ENCODE results near the gene MPL.
A peak's percentile ranks its signal among the peaks of the same experiment; 100 is the strongest.

Gene MPL

DNA sequence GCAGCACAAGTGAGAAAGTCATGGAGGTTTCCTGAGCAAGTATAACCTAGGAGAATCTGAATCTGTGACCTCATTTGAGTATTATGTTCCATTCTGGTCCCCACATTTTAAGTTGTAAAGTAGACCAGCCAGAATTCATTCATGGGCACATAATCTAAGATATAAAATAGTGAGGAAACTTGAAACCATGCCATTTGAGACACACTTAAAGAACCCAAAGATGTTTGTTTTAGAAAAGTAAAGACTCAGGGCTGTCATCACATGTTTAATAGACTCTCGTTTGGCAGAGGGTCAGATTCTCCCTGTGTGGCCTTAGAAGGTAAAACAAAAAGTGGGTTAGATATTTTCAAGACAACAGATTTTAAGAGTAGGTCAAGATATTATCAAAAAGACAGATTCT, 58.4 kb downstream of the MPL start (continued):
- TF ChIP-seq ZNF629 (tag by site-specific recombination; IDR thresholded peaks at IDR 0.05), result peak; percentile 48; the same call in 1 of the 2 replicates
- no peak for TF ChIP-seq SP2 (tag by site-specific recombination; IDR thresholded peaks at IDR 0.05)
- TF ChIP-seq ZNF701 (tag by site-specific recombination; IDR thresholded peaks at IDR 0.05), result no peak
- peak; percentile 76; the same call in 1 of the 2 replicates for TF ChIP-seq MZF1 (tag by site-specific recombination; IDR thresholded peaks at IDR 0.05; ENCODE audit: borderline replicate concordance)
- TF ChIP-seq FEZF1 (tag by site-specific recombination; IDR thresholded peaks at IDR 0.05), result peak; percentile 89
- TF ChIP-seq, protein P1, sequence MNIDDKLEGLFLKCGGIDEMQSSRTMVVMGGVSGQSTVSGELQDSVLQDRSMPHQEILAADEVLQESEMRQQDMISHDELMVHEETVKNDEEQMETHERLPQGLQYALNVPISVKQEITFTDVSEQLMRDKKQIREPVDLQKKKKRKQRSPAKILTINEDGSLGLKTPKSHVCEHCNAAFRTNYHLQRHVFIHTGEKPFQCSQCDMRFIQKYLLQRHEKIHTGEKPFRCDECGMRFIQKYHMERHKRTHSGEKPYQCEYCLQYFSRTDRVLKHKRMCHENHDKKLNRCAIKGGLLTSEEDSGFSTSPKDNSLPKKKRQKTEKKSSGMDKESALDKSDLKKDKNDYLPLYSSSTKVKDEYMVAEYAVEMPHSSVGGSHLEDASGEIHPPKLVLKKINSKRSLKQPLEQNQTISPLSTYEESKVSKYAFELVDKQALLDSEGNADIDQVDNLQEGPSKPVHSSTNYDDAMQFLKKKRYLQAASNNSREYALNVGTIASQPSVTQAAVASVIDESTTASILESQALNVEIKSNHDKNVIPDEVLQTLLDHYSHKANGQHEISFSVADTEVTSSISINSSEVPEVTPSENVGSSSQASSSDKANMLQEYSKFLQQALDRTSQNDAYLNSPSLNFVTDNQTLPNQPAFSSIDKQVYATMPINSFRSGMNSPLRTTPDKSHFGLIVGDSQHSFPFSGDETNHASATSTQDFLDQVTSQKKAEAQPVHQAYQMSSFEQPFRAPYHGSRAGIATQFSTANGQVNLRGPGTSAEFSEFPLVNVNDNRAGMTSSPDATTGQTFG (tag by site-specific recombination; IDR thresholded peaks at IDR 0.05; ENCODE audit: borderline replicate concordance), result no peak
- no peak for TF ChIP-seq PRDM2 (tag by site-specific recombination; IDR thresholded peaks at IDR 0.05; ENCODE audit: borderline replicate concordance)
- no peak for TF ChIP-seq ZNF555 (tag by site-specific recombination; conservative IDR thresholded peaks at IDR 0.05)
- TF ChIP-seq SP7 (tag by site-specific recombination; IDR thresholded peaks at IDR 0.05), result peak; percentile 78
- no peak for TF ChIP-seq ZNF544 (tag by site-specific recombination; IDR thresholded peaks at IDR 0.05)
- TF ChIP-seq, protein P2, sequence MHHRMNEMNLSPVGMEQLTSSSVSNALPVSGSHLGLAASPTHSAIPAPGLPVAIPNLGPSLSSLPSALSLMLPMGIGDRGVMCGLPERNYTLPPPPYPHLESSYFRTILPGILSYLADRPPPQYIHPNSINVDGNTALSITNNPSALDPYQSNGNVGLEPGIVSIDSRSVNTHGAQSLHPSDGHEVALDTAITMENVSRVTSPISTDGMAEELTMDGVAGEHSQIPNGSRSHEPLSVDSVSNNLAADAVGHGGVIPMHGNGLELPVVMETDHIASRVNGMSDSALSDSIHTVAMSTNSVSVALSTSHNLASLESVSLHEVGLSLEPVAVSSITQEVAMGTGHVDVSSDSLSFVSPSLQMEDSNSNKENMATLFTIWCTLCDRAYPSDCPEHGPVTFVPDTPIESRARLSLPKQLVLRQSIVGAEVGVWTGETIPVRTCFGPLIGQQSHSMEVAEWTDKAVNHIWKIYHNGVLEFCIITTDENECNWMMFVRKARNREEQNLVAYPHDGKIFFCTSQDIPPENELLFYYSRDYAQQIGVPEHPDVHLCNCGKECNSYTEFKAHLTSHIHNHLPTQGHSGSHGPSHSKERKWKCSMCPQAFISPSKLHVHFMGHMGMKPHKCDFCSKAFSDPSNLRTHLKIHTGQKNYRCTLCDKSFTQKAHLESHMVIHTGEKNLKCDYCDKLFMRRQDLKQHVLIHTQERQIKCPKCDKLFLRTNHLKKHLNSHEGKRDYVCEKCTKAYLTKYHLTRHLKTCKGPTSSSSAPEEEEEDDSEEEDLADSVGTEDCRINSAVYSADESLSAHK (tag by site-specific recombination; IDR thresholded peaks at IDR 0.05), result peak; percentile 96
- no peak for TF ChIP-seq ZNF560 (tag by site-specific recombination; IDR thresholded peaks at IDR 0.05; ENCODE audit: borderline replicate concordance)
- no peak for TF ChIP-seq EGR2 (tag by site-specific recombination; IDR thresholded peaks at IDR 0.05; ENCODE audit: low read depth)
- TF ChIP-seq ZSCAN16 (tag by site-specific recombination; IDR thresholded peaks at IDR 0.05), result no peak
- TF ChIP-seq, protein P3, sequence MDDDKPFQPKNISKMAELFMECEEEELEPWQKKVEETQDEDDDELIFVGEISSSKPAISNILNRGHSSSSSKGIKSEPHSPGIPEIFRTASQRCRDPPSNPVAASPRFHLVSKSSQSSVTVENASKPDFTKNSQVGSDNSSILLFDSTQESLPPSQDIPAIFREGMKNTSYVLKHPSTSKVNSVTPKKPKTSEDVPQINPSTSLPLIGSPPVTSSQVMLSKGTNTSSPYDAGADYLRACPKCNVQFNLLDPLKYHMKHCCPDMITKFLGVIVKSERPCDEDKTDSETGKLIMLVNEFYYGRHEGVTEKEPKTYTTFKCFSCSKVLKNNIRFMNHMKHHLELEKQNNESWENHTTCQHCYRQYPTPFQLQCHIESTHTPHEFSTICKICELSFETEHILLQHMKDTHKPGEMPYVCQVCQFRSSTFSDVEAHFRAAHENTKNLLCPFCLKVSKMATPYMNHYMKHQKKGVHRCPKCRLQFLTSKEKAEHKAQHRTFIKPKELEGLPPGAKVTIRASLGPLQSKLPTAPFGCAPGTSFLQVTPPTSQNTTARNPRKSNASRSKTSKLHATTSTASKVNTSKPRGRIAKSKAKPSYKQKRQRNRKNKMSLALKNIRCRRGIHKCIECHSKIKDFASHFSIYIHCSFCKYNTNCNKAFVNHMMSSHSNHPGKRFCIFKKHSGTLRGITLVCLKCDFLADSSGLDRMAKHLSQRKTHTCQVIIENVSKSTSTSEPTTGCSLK (tag by site-specific recombination; IDR thresholded peaks at IDR 0.05), result no peak
- no peak for TF ChIP-seq ZNF423 (tag by site-specific recombination; IDR thresholded peaks at IDR 0.05)
- TF ChIP-seq ZEB2 (tag by site-specific recombination; IDR thresholded peaks at IDR 0.05), result 0 out of 2 replicates have a peak, but pooled peaks have one; percentile 35
- no peak for TF ChIP-seq TRIM28 (IDR thresholded peaks at IDR 0.05; ENCODE audit: borderline replicate concordance, low read length)
- TF ChIP-seq ZNF843 (tag by site-specific recombination; IDR thresholded peaks at IDR 0.05), result peak; percentile 94
- no peak for TF ChIP-seq ZFP3 (tag by site-specific recombination; IDR thresholded peaks at IDR 0.05; ENCODE audit: low read depth)
- no peak for TF ChIP-seq ZNF175 (tag by site-specific recombination; IDR thresholded peaks at IDR 0.05)
- TF ChIP-seq GFI1B (tag by site-specific recombination; IDR thresholded peaks at IDR 0.05), result no peak
- no peak for TF ChIP-seq SETDB1 (IDR thresholded peaks at IDR 0.05; ENCODE audit: insufficient read length, low read length)
- TF ChIP-seq ZNF366 (tag by site-specific recombination; conservative IDR thresholded peaks at IDR 0.05), result peak; percentile 68
- TF ChIP-seq ATF2 (tag by site-specific recombination; IDR thresholded peaks at IDR 0.05; ENCODE audit: low read depth), result 0 out of 2 replicates have a peak, but pooled peaks have one; percentile 40

Data from HEK293 (cell line).